GM12892 (cell line): ENCODE data around the gene STK32C.

Experiments
- POLR2A ChIP-seq: IDR thresholded peaks from 2 replicates; pipeline ENCODE4 v1.6.1; 2011; ENCODE audit warnings: low read depth, low read length, control low read depth
- POLR2AphosphoS5 ChIP-seq: IDR thresholded peaks from 2 replicates; pipeline ENCODE4 v1.6.1; 2011; ENCODE audit warnings: low read depth, low read length, control low read depth

DNA sequence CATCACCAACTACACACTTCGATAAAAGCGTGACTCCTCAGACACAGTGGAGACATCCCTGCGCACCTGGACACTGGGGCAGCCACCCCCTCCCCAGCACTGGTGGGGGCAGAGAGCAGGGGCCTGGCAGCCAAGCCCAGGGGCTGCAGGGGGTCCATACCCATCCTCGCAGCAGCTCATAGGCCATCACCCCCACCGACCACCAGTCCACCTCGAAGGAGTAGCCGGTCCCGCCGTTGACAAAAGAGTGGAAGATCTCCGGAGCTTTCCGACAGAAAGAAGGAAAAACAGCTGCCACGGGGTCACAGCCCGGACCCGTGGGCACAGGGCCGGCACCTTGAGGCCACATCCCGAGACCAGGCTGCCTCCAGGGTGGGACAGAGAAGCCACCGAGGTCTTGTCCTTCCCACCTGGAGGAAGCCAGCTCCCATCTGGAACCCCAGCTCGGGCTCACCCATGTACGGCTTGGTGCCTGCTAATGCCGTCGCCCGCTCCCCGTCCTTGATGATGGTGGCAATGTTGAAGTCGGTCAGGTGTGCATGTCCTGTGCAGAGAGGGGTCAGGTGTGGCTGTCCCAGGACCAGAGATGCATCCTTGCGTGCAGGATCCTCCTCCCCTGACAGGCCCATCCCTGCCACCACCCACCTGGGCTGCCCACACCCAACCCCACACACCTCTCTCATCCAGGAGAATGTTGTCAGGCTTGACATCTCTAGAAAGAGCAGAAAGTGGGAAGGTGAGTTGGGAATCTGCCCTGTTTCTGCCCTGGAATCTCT, 82.5 kb downstream of the STK32C start:
- TF ChIP-seq POLR2A: no peak
- no peak for TF ChIP-seq POLR2AphosphoS5
